ENCODE results near the gene HSPA12B. TPM values are rescaled to one million over a fixed set of nuclear protein-coding genes. Genes with fewer than 3 reads are reported as not detected.

The HSPA12B gene
- polyA plus RNA-seq, 2 donors = 2.0 to 2.3 TPM

DNA sequence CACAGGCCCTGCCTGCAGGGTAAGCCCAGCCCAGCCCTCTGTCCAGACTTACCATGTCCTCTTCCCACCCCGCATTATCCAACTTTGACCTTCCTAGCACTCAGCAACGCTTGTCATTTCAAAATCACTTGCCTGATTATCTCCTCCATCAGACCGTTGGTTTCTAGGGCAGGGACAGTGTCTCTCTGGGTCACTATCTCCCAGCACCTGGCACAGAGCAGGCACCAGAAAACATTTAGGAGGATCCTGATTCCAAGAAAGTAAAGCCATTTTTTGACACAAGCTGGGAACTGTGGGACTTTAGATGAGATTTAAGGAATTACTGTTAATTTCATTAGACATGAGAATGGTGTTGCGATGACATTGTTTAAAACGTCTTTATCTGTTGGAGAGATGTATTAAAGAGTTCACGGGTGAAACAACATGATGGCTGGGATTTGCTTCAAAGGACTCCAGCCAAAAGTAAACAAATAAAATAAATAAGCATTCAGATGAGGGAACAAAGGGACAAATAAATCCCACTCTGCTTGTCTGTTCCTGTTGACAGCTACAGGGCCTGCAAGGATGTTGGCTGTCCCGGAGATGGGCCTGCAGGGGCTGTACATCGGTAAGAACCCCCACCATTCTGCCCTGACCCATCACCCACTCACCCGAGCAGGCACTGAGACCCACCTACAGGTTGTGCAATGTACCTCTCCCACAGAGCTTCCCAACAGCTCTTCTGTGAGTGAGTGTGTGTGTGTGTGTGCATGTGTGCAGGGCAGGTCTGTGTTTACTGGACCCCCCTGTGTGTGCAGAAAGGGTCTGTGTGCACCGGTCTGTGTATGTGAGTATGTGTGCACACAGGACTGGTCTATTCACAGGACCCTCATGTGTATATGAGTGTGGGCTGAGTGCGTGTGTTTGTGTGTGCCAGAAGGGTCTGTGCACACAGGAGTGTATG, 5.9 kb downstream of the HSPA12B start:
- no peaks in the 10 kb centered on the region for H3K9me3 ChIP-seq (ENCODE audit: control insufficient read depth in 2 of 2, insufficient read depth in 1 of 2, low read depth in 1 of 2, low read length in 1 of 2)
- H3K4me1 ChIP-seq (ENCODE audit: control insufficient read depth in 2 of 2, insufficient read depth in 2 of 2, low read length in 1 of 2) = peaks cover 0 to 4% of the 10 kb centered on the region in 2 donors
- 59 to 61% methylated on average over 11 of the region's 11 CpGs for WGBS, 2 donors
- no peaks in the 10 kb centered on the region for H3K27me3 ChIP-seq (ENCODE audit: control insufficient read depth in 1 of 2, insufficient read depth in 2 of 2, low read length in 2 of 2)
- no peak overlapping the region for H3K4me3 ChIP-seq (ENCODE audit: low read depth in 1 of 2, low read length in 2 of 2)
- H3K36me3 ChIP-seq (ENCODE audit: control insufficient read depth in 2 of 2, insufficient read depth in 2 of 2, low read length in 1 of 2) = no peaks in the 10 kb centered on the region
- no peak overlapping the region for H3K27ac ChIP-seq (ENCODE audit: low read depth in 2 of 2, low read length in 1 of 2)

DNA sequence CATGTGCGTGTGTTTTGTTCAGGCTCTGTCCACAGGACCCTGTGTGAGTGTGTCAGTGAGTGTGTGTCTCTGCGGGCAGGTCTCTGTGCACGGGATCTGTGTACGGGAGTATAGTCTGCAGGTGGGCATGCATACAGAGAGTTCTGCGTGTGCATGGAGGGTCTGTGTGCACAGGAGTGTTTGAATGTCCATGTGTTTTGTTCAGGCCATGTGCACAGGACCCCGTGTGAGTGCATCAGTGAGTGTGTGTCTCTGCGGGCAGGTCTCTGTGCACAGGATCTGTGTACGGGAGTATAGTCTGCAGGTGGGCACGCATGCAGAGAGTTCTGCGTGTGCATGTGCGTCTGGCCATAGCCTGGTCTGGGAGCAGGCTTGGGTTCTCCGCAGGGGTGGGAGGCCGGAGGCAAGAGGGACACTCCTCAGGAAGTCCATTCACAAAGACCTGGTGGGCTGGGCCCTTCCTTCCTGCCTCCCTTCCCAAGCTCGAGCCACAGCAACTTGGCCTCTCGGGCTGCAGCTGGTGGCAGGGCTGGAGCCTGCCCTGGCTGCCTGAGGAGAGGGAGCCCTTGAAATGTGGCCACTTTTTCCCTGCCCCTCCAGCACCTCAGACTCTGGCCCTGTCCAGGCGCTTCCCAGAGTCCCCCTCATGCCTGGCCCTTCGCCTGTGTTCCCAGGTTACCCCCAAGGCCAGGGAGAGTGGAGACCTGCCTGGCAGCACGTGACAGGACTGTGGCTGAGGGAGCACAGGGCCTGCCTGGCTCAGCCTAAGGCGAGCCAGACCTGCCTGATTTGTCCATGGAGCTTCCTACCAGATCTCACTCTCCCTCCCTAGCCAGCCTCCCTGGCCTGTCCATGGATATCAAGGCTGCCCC, 6.8 kb downstream of the HSPA12B start:
- Histone ChIP-seq H3K27ac (ENCODE audit: low read depth in 2 of 2, low read length in 1 of 2) (peak overlapping the region; percentile 4 to 32), H3K27me3 (ENCODE audit: control insufficient read depth in 1 of 2, insufficient read depth in 2 of 2, low read length in 2 of 2) (no peaks in the 10 kb centered on the region), H3K4me1 (ENCODE audit: control insufficient read depth in 2 of 2, insufficient read depth in 2 of 2, low read length in 1 of 2) (peaks cover 0 to 4% of the 10 kb centered on the region in 2 donors), H3K4me3 (ENCODE audit: low read depth in 1 of 2, low read length in 2 of 2) (no peak overlapping the region), H3K36me3 (ENCODE audit: control insufficient read depth in 2 of 2, insufficient read depth in 2 of 2, low read length in 1 of 2) (no peaks in the 10 kb centered on the region), H3K9me3 (ENCODE audit: control insufficient read depth in 2 of 2, insufficient read depth in 1 of 2, low read depth in 1 of 2, low read length in 1 of 2) (no peaks in the 10 kb centered on the region)
- 79 to 80% methylated on average over 19 of the region's 19 CpGs for WGBS, 2 donors

DNA sequence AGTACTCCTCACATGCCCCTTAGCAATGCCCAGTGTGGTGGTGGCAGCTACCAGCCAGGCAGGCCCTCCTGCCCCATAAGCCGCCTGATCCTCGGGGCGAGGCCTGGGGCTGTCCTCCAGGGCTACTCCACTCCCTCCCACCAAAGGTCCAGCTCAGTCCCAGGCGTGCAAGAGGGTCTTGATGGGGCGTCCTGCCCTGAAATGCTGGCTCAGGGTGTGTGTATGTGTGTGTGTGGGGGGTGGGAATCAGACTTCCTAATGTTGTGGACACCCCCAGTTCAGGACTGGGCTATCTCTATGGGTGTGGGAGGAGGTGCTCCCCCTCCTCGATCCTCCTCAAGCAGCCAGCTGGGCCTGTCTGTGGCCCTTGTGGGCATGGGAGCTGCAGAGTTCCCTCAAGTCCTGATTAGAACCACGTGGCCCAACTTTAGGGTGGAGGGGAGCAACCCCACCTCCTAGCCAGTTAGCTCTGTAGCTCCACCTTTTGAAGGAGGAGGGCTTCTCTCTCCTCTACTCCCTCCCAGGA, 7.5 kb downstream of the HSPA12B start:
- peaks cover 0 to 6% of the 10 kb centered on the region in 2 donors for H3K4me1 ChIP-seq (ENCODE audit: control insufficient read depth in 2 of 2, insufficient read depth in 2 of 2, low read length in 1 of 2)
- 75 to 79% methylated on average over 6 to 7 of the region's 7 CpGs for WGBS, 2 donors
- H3K27ac ChIP-seq (ENCODE audit: low read depth in 2 of 2, low read length in 1 of 2) = peak overlapping the region in 1 of 2 donors; percentile 4
- no peaks in the 10 kb centered on the region for H3K9me3 ChIP-seq (ENCODE audit: control insufficient read depth in 2 of 2, insufficient read depth in 1 of 2, low read depth in 1 of 2, low read length in 1 of 2)
- H3K36me3 ChIP-seq (ENCODE audit: control insufficient read depth in 2 of 2, insufficient read depth in 2 of 2, low read length in 1 of 2) = no peaks in the 10 kb centered on the region
- no peaks in the 10 kb centered on the region for H3K27me3 ChIP-seq (ENCODE audit: control insufficient read depth in 1 of 2, insufficient read depth in 2 of 2, low read length in 2 of 2)
- H3K4me3 ChIP-seq (ENCODE audit: low read depth in 1 of 2, low read length in 2 of 2) = no peak overlapping the region

DNA sequence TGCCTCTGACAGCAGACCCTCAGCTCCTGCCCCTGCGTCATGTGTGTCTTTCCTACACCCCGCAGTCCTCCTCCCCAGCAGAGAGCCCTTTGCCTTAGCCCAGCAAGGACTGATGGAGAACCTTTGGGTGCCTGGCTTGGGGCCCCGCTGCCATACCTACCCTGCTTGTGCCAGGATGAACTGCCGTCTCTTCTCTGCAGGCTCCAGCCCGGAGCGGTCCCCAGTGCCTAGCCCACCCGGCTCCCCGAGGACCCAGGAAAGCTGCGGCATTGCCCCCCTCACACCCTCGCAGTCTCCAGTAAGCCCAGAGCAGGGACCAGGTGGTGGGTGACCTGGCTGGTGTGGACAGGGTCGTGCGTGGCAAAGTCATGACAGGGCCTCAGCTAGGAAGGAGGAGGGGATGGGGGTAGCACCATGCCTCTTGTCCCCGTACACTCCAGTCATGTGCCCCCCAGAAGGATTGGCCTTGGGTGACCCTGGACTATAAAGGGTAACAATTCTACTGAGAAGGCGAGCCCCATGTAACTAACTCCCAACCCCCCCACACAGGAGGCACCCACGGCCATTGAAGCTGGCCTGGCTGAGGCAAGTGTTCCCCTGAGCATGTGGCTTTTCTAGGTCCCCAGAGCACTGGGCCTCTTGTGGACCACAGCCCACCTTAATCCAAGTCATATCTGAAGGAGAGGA, 8.3 kb downstream of the HSPA12B start:
- Histone ChIP-seq H3K27me3 (ENCODE audit: control insufficient read depth in 1 of 2, insufficient read depth in 2 of 2, low read length in 2 of 2) (no peaks in the 10 kb centered on the region), H3K36me3 (ENCODE audit: control insufficient read depth in 2 of 2, insufficient read depth in 2 of 2, low read length in 1 of 2) (no peaks in the 10 kb centered on the region), H3K4me3 (ENCODE audit: low read depth in 1 of 2, low read length in 2 of 2) (no peak overlapping the region), H3K9me3 (ENCODE audit: control insufficient read depth in 2 of 2, insufficient read depth in 1 of 2, low read depth in 1 of 2, low read length in 1 of 2) (no peaks in the 10 kb centered on the region), H3K4me1 (ENCODE audit: control insufficient read depth in 2 of 2, insufficient read depth in 2 of 2, low read length in 1 of 2) (peaks cover 0 to 6% of the 10 kb centered on the region in 2 donors), H3K27ac (ENCODE audit: low read depth in 2 of 2, low read length in 1 of 2) (no peak overlapping the region)
- 93% methylated on average over 15 of the region's 15 CpGs for WGBS, 2 donors

DNA sequence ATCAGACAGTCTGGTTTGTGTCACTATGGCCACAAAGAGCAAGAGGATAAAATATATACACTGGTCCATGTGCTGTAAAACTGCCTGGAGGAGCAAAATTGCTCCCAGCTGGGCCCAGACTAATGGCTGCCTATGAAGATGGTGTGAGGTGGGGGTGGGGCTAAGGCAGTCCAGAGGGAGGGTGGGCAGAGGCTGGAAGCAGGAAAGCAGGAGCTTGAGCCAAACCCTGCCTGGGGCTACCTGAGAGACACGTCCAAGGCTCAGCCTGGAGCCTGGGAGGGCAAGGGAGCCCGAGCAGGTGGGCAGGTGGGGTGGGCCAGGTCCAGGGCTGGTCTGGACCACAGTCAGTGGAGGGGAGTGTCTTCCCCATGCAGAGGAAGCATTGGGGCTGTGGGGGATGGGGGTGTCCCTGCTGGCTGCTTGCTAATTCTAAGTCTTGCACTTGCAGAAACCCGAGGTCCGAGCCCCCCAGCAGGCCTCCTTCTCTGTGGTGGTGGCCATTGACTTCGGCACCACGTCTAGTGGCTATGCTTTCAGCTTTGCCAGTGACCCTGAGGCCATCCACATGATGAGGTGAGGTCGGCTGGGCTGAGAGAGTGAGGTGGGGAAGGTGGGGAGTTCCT, 9.5 kb downstream of the HSPA12B start:
- H3K27me3 ChIP-seq (ENCODE audit: control insufficient read depth in 1 of 2, insufficient read depth in 2 of 2, low read length in 2 of 2) = no peaks in the 10 kb centered on the region
- WGBS, 2 donors = 69 to 72% methylated on average over 7 of the region's 7 CpGs

DNA sequence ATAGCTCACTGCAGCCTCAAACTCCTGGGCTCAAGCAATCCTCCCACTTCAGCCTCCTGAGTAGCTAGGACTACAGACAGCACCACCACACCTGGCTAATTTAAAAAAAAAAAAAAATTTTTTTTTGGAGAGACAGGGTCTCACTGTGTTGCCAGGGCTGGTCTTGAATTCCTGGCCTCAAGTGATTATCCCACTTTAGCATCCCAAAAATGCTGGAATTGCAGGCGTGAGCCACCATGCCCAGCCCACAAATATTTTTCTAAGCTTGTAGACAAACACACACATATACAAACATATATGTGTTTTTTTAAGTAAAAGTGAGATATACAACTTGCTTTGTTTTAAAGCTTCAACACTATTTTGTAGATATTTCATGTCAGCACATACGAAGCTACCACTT, 10.8 kb downstream of the HSPA12B start:
- Histone ChIP-seq H3K4me3 (ENCODE audit: low read depth in 1 of 2, low read length in 2 of 2) (no peak overlapping the region), H3K27ac (ENCODE audit: low read depth in 2 of 2, low read length in 1 of 2) (no peak overlapping the region), H3K9me3 (ENCODE audit: control insufficient read depth in 2 of 2, insufficient read depth in 1 of 2, low read depth in 1 of 2, low read length in 1 of 2) (no peaks in the 10 kb centered on the region), H3K36me3 (ENCODE audit: control insufficient read depth in 2 of 2, insufficient read depth in 2 of 2, low read length in 1 of 2) (no peaks in the 10 kb centered on the region), H3K4me1 (ENCODE audit: control insufficient read depth in 2 of 2, insufficient read depth in 2 of 2, low read length in 1 of 2) (peaks cover 0 to 6% of the 10 kb centered on the region in 2 donors), H3K27me3 (ENCODE audit: control insufficient read depth in 1 of 2, insufficient read depth in 2 of 2, low read length in 2 of 2) (no peaks in the 10 kb centered on the region)
- WGBS, 2 donors = 71 to 90% methylated on average over 2 of the region's 2 CpGs

More for the DNA sequence above, 9.5 kb downstream of the HSPA12B start:
- H3K9me3 ChIP-seq (ENCODE audit: control insufficient read depth in 2 of 2, insufficient read depth in 1 of 2, low read depth in 1 of 2, low read length in 1 of 2) = no peaks in the 10 kb centered on the region
- no peaks in the 10 kb centered on the region for H3K36me3 ChIP-seq (ENCODE audit: control insufficient read depth in 2 of 2, insufficient read depth in 2 of 2, low read length in 1 of 2)
- H3K27ac ChIP-seq (ENCODE audit: low read depth in 2 of 2, low read length in 1 of 2) = no peak overlapping the region
- H3K4me1 ChIP-seq (ENCODE audit: control insufficient read depth in 2 of 2, insufficient read depth in 2 of 2, low read length in 1 of 2) = peaks cover 0 to 6% of the 10 kb centered on the region in 2 donors
- H3K4me3 ChIP-seq (ENCODE audit: low read depth in 1 of 2, low read length in 2 of 2) = no peak overlapping the region

DNA sequence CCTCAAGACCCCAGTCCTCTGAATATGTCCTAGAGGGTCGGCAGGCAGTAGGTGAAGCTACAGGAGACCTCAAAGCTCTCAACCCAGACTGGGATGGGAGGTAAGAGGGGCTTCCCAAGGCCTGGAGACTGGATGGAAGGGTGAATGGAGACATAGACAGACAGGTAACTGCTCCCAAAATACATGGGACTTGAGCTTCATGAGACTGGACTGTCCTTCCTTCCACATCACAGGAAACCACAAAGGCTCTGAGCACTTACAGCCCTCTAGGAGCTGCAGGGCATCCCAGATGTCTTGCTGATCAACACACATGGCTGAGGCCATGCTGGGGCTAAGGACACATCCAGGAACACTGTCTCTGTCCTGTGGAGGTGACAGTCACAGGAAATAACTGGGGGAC, 11.6 kb downstream of the HSPA12B start:
- 87 to 88% methylated on average over 1 of the region's 1 CpG for WGBS, 2 donors
- H3K36me3 ChIP-seq (ENCODE audit: control insufficient read depth in 2 of 2, insufficient read depth in 2 of 2, low read length in 1 of 2) = no peaks in the 10 kb centered on the region
- H3K4me1 ChIP-seq (ENCODE audit: control insufficient read depth in 2 of 2, insufficient read depth in 2 of 2, low read length in 1 of 2) = peaks cover 0 to 4% of the 10 kb centered on the region in 2 donors
- H3K27ac ChIP-seq (ENCODE audit: low read depth in 2 of 2, low read length in 1 of 2) = no peak overlapping the region
- no peaks in the 10 kb centered on the region for H3K9me3 ChIP-seq (ENCODE audit: control insufficient read depth in 2 of 2, insufficient read depth in 1 of 2, low read depth in 1 of 2, low read length in 1 of 2)
- H3K4me3 ChIP-seq (ENCODE audit: low read depth in 1 of 2, low read length in 2 of 2) = no peak overlapping the region
- no peaks in the 10 kb centered on the region for H3K27me3 ChIP-seq (ENCODE audit: control insufficient read depth in 1 of 2, insufficient read depth in 2 of 2, low read length in 2 of 2)

DNA sequence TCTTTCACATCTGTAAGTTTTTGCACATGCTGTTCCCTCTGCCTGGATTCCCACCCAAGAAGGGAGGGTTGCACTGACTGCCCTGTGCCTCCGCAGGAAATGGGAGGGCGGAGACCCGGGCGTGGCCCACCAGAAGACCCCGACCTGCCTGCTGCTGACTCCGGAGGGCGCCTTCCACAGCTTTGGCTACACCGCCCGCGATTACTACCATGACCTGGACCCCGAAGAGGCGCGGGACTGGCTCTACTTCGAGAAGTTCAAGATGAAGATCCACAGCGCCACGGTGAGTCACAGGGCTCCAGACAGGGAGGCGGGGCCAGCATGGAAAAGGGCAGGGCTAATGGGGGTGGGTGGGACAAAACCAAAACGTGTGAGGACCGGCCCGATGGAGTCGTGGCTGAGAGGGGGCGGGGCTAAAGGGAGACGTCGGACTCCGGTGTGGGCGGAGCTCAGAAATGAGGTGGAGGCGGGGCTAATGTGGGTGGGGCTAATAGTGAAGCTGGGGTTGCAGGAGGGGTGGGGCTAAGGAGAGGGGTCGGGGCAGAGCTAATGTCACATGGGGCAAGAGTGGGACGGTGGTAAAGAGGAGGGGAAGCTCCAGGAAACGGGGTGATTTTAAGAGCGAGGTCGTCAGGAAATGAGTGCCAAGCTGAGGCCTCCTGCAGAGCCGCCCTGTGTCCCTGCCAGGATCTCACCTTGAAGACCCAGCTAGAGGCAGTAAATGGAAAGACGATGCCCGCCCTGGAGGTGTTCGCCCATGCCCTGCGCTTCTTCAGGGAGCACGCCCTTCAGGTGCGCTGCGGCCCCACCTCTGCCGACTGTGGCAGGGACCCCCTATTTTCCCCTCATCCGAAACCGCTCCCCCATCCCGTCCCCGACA, 12.6 kb downstream of the HSPA12B start:
- Histone ChIP-seq H3K9me3 (ENCODE audit: control insufficient read depth in 2 of 2, insufficient read depth in 1 of 2, low read depth in 1 of 2, low read length in 1 of 2) (no peaks in the 10 kb centered on the region), H3K27ac (ENCODE audit: low read depth in 2 of 2, low read length in 1 of 2) (no peak overlapping the region), H3K27me3 (ENCODE audit: control insufficient read depth in 1 of 2, insufficient read depth in 2 of 2, low read length in 2 of 2) (no peaks in the 10 kb centered on the region), H3K4me1 (ENCODE audit: control insufficient read depth in 2 of 2, insufficient read depth in 2 of 2, low read length in 1 of 2) (peaks cover under 1 to 10% of the 10 kb centered on the region in 2 donors), H3K36me3 (ENCODE audit: control insufficient read depth in 2 of 2, insufficient read depth in 2 of 2, low read length in 1 of 2) (no peaks in the 10 kb centered on the region), H3K4me3 (ENCODE audit: low read depth in 1 of 2, low read length in 2 of 2) (peak overlapping the region in 1 of 2 donors; percentile 3)
- 29 to 40% methylated on average over 45 of the region's 45 CpGs for whole genome bisulfite sequencing, 2 donors
